IPS-11a (cell line): ENCODE data around the gene DLG4.
"Not testable (repeated sequence)": the region's sequence is repeated elsewhere in the genome, so short reads cannot be mapped to it uniquely, and the experiment has no call there.

Experiments
- H3K4me3 ChIP-seq: one replicate; pipeline ENCODE4 v1.5.1; 2013; ENCODE audit warnings: low read depth, low read length, control low read depth

The DLG4 gene

GRCh38 chr17:7249830-7250229, 30.2 kb upstream of the DLG4 start:
- no peak overlapping the region for H3K4me3 ChIP-seq

GRCh38 chr17:7249214-7249613, 29.6 kb upstream of the DLG4 start:
- H3K4me3 ChIP-seq = no peak overlapping the region

- H3K4me3 ChIP-seq = no peak overlapping the region
Measured at GRCh38 chr17:7248796-7249195, 29.2 kb upstream of the DLG4 start.

GRCh38 chr17:7246779-7247178, 27.1 kb upstream of the DLG4 start:
- no peak overlapping the region for H3K4me3 ChIP-seq

GRCh38 chr17:7243838-7244237, 24.2 kb upstream of the DLG4 start:
- not testable (repeated sequence) for H3K4me3 ChIP-seq

GRCh38 chr17:7243453-7243729, 23.8 kb upstream of the DLG4 start:
- H3K4me3 ChIP-seq = peak overlapping the region; percentile 85

- H3K4me3 ChIP-seq = peak overlapping the region; percentile 85
Measured at GRCh38 chr17:7242717-7243452, 23.2 kb upstream of the DLG4 start.

GRCh38 chr17:7241783-7242716, 22.4 kb upstream of the DLG4 start, which contains the start of gene GABARAP:
TSS of gene GABARAP (minus strand) at chr17:7242449. CDS start at chr17:7242330, 119 bp downstream.
- H3K4me3 ChIP-seq = peak within 1 kb of the TSS; percentile 85

GRCh38 chr17:7241090-7241733, 21.6 kb upstream of the DLG4 start:
- peak overlapping the region; percentile 85 for H3K4me3 ChIP-seq

- no peak overlapping the region for H3K4me3 ChIP-seq
Measured at GRCh38 chr17:7240375-7240774, 20.7 kb upstream of the DLG4 start.

- H3K4me3 ChIP-seq = peak within 1 kb of the TSS; percentile 97
Measured at GRCh38 chr17:7239091-7240027, 19.7 kb upstream of the DLG4 start, which contains the start of gene PHF23. TSS of gene PHF23 (minus strand) at chr17:7239457. CDS start at chr17:7239279, 178 bp downstream.

- peak overlapping the region; percentile 97 for H3K4me3 ChIP-seq
Measured at GRCh38 chr17:7238420-7239090, 18.9 kb upstream of the DLG4 start.

GRCh38 chr17:7237761-7238419, 18.3 kb upstream of the DLG4 start:
- H3K4me3 ChIP-seq = peak overlapping the region; percentile 62

- peak overlapping the region; percentile 33 for H3K4me3 ChIP-seq
Measured at GRCh38 chr17:7237266-7237760, 17.7 kb upstream of the DLG4 start.

GRCh38 chr17:7236808-7237207, 17.2 kb upstream of the DLG4 start:
- H3K4me3 ChIP-seq = no peak overlapping the region

- H3K4me3 ChIP-seq = no peak overlapping the region
Measured at GRCh38 chr17:7235693-7236665, 16.3 kb upstream of the DLG4 start.

GRCh38 chr17:7234083-7234951, 14.7 kb upstream of the DLG4 start, which contains the start of gene DVL2:
TSS of gene DVL2 (minus strand) at chr17:7234517. CDS start at chr17:7234262, 255 bp downstream.
- peak within 1 kb of the TSS; percentile 96 for H3K4me3 ChIP-seq
